ENCODE results near the gene TEPSIN.

The TEPSIN gene

DNA sequence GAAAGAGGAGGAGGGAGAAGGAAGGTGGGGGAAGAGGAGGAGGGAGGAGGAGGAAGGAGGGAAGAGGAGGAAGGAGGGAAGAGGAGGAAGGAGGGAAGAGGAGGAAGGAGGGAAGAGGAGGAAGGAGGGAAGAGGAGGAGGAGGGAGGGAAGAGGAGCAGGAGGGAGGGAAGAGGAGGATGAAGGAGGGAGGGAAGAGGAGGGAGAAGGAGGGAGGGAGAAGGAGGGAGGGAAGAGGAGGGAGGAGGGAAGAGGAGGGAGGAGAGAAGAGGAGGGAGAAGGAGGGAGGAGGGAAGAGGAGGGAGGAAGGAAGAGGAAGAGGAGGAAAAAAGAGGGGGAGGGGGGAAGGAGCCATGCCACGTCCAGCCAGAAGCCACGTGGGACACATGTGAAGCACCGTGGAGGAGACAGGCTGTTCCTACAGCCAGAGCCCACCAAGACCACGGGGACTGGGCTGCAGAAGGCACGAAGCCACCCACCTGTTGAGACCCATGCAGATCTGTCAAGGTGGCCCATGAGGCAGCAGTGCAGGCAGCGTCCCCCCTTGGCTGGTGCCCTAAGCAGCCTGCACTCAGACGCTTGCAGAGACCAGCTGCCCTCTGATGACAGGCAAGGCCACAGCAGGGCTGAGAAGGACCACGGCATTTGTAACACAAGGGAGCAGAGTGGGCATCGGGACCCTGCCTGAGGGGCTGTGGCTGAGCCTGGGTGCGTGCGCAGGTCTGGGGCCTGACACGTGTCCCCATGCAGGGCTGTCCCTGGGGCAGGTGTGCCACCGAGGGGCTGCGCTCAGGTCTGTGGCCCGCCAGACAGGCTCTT, 10.6 kb upstream of the TEPSIN start:
- DNase-seq (ENCODE audit: low spot score), result no peak

DNA sequence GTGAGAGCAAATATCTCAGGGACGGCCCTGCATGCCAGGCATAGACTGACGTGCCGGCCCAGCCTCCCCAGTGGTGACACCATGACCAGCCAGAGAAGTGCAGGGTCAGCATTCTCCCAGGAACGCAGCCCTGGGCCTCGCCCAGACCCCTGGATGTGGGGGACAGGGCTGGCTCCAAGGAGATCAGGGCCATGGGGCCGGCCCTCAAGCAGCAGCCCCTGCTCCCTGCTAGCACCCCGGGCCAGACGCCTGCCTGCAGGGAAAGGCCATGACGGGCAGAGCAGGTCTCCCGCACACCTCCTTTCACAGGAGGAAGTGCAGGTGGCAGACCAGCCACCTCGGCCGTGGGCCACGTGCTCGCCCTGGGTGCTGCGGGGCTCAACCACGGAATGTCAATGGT, 9.8 kb upstream of the TEPSIN start:
- DNase-seq (ENCODE audit: low spot score), result no peak

DNA sequence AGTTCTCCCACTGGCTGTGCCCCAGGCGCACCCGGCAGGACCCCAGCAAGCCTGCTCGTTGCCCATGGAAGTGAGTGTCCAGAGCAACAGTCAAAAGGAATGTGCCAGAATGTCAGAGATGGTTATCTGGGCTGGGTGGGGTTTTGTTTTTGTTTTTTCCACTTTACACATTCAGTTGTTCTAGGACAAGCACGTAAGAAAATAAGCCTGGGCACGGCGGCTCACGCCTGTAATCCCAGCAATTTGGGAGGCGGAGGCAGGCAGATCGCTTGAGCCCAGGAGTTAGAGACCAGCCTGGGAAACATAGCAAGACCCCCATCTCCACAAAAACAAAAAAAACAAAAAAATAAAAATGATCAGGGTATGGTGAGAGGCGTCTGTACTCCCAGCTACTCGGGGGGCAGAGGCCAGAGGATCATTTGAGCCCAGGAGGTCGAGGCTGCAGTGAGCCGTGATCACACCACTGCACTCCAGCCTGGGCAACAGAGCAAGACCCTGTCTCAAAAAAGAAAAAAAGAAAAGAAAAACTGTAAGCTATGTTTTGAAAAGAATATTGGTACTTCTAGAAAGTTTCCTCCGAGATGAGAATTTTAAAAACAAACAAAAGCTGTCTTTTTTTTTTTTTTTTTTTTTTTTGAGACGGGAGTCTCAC, 8.6 kb upstream of the TEPSIN start:
- no peak for DNase-seq (ENCODE audit: low spot score)

DNA sequence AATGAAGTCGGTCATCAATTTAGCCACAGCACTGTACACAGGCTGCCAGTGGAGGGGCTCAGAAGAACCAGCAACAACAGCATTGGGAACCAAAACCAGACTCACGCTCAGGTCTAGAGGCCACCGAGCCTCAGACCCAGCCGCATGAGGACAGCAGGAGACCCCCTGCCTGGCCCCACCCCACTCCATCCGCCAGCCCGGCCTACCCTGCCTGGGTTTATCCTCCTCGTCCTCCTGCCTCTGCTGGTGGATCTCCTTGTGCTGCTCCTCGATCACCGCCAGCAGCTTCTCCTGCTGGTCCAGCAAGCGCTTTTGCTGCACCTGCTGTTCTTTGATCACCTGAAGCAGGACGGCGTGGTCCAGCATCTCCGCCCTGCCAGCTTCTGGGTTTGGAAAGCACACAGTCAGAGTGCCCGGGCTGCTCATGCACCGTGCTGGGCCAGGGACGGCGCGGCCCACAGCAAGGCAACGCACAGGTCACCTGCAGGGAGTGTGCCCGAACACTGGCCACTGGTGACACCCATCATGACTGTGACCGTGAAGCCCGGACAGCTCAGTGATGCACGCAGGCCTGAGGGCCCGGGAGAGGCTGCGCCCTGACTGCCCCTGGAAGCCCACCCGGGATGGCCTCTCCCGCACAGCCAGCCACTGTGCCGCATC, 8.0 kb upstream of the TEPSIN start:
- no peak for DNase-seq (ENCODE audit: low spot score)

DNA sequence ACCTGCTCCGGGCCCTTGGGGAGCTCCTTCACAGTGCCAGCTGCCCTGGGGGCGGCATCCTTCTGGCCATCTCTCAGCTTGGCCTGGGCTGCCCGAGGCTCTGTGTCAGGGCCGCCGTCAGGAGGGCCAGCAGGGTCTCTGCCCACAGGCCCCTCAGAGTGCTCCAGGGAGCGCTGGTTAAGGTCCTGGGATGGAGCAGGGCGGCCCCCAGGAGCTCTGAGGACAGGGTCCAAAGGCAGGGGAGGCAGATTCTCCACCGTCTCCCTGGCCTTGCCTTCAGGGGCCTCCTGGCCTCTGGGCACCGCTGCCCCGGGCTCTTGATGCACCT, 7.5 kb upstream of the TEPSIN start:
- no peak for DNase-seq (ENCODE audit: low spot score)

DNA sequence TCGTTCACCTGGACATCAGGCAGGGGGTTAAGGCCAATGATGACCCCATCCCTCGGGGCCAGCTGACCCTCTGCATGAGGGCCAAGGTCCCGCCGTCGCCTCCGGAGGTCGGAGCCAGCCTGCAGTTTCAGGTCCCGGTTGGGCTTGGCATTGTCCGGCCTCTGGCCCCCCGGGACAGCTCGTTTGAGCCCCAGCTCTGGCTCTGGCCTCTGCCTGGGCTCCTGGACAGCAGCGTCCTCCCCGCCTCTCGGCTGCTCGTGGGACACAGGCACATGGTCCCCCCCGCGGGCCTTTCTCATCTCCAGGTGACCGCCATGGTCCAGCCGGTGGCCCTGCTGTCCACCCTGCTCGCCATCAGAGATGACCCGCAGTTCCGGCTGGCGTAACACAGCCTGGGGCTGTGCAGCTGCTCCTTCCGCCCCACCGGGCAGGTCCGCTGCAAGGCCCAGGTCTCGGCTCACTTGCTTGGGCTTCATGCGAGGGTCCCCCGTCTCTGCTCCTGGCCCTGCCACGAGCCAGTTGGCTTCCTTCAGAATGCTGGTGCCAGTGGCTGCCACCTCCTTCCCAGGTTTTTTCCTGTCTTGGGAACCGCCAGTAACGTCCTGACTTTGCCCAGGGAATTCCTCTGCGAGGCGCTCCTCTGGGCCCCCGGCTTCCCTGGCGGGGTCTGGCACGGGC, 6.9 kb upstream of the TEPSIN start:
- no peak for DNase-seq (ENCODE audit: low spot score)

DNA sequence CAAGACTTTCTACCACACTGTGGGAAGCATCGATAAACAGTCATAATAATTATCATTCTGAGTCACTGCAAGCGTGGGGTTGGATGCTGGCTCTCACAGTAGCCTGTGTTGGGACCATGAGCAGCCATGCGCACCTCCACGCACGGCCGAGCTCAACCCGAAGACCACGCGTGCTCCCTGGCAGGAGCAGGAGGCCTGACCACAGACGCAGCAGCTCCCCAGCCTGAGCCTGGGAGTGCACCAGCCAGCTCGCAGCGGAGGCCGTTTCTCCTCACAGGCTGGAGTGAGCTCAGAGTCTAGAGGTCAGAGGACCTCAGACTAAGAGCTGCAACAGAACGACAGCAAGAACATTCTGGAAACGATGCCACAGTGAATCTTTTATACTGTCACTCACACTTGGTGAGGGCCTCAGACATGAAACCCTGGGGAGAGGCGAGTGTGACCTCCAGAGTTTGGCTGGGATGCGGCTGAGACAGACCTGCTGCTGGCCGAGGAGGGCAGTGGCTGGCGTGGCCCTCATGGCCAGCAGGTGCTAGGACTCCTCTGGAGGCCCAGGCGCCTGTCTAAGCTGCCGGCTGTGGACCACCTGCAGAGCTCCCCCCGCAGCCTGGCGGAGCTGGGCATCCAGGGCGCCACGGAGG, 6.3 kb upstream of the TEPSIN start:
- no peak for DNase-seq (ENCODE audit: low spot score)

DNA sequence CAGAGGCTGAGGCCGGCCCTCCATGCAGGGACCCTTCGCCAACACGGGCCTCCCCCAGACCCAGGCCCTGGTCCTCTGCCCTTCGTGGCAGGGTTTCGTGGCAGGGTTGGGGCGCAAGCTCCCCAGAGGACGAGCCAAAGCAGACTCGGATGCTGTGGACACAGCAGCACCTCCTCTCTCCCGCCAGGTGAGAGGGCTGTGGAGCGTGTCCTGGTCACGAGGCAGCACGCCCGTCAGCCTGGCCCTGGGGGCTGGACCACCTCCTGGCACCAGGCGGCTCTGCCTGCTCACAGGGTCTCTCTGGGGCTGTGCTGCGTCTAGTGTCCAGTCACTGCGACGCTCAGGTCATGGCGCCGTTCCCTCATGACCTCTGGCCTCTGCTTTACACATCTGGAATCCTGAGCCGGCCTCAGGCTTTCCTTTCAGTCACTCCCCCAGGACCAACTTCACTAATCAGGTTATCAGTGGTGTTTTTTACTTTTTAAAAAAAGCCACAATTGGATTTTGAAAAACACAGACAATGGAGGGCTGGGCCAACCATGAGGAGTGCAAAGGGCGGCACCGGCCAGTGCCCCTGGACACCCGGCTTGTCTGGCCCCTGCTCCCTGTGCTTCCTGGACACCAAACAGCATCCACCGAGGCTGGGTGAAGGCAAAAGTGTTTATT, 5.6 kb upstream of the TEPSIN start:
- DNase-seq (ENCODE audit: low spot score), result no peak

DNA sequence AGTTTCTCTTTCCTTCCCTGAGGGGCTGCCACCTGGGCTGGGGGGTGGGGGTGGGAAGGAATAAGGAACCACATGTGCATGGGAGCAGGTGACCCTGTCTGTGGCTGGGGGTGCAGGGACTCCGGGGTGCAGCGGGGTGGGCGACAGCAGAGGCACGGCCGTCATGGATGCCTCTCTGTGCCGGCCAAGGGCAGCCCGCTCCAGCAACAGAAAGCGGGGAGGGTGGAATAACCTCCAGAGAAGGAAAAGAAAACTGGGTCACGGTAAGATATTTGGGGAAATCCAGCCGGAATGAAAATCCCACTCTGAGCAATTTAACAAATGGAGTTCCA, 4.4 kb upstream of the TEPSIN start:
- no peak for DNase-seq (ENCODE audit: low spot score)

DNA sequence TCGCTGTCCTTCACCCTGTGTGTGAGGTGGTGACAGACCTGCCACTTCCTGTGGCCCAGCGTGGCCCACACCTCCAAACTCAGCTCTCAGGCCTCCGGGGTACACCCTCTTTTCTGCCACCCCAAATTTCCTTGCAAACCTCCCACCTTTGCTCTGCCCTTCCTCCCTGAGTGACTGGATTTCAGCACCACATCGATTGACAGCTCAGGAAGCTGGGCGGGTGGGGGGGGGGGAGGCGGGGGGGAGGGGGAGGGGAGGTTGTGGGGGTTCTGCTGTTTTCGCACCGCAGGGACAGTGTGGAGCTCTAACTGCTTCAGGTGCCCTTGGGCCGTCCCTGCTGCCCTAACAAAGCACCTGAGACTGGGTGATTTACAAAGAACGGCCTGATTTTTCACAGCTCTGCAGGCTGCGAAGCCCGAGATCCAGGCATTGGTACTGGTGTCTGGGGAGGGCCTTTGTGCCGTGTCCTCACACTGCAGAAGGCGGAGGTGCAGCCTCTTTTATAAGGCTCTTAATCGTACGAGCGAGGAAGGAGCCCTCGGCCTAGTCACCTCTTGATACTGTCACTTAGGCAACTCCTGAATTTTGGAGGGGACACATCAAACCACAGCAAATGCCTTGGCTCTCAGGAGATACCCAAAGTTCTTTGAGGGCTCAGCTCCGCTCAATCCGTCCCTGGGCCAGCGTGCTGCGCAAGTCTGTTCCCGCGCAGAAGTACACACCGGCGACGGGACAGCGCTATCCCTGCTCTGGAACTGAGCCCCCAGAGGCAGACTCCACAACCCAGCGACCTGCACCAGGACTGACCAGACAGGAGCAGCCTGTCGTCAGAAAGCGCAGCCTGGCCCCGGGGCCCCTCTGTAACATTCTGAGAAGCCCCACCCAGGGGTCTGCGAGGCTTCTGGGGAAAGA, 3.8 kb upstream of the TEPSIN start:
- no peak for DNase-seq (ENCODE audit: low spot score)

DNA sequence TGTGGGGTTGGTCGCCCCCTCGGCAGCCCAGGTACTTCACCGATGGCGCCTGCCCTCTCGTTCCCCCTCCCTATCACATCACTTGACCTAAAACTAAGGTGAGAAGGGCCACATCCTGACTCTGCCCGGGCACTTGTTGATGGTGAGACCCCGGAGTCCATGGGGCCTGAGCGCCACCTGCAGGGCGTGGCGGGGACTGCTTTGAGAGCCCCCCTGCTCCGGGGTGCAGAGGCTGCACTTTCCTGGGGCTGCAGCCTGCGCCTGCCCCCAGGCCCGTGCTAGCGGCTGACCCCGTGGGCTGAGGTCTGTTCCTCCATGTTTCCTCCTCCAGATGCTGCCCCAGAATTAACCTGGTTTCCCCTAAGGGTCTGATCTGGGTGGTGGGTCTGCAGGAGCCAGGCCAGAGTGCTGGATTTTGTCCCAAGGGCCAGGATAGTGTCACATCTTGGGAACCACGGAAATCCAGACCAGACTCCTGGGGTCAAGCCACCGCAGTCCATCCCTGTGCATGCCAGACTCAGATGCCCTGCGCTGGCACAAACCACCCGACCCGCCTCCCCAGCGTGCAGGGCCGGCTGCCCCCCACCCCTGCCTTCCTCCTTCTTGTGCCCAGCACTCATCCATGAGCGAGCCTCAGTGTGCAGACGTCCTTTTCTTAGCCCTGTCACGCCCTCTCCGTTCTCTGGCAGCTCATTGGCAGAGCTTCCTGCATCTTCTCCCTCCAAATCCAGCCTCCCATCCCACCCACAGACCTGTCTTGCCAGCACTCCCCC, 3.0 kb upstream of the TEPSIN start:
- peak; percentile 48 for DNase-seq (ENCODE audit: low spot score)

DNA sequence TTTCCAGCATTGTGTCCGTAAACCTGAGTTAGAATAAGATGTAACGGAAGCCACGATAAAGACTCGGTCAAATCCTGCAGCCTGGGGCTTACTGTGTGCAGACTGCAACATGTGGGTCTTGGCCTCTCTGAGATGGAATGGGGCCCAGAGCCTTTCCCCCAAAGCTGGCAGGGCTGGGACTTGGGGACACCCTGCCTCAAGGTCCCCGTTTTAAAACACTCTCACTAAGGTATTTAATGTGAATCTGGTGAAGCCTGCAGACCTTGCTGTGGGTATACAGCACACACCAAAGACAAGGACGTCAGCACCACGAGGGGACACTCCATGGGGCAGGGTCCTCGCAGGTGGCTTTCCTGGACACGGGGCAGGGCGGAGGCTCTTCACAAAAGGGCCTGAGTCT, 2.3 kb upstream of the TEPSIN start:
- DNase-seq (ENCODE audit: low spot score), result no peak

DNA sequence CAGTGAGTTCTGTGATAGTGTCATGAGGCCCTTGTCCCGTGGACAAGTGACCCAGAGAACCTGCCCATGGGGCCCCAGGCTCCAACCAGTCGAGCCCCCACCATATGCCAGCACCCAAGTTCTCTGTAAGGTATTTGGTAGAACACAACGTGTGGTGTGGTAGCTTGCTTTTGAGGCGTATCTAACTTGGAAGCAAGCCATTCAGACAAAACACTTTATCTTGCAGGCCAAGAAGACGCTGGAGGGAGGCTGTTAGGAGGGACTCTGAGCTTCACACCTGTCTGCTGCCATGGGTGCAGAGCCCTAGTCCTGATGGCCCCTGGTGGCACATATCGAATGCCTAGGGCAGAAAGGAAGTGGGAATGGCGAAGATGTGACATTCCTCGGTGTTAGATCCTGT, 1.9 kb upstream of the TEPSIN start:
- DNase-seq (ENCODE audit: low spot score), result no peak

DNA sequence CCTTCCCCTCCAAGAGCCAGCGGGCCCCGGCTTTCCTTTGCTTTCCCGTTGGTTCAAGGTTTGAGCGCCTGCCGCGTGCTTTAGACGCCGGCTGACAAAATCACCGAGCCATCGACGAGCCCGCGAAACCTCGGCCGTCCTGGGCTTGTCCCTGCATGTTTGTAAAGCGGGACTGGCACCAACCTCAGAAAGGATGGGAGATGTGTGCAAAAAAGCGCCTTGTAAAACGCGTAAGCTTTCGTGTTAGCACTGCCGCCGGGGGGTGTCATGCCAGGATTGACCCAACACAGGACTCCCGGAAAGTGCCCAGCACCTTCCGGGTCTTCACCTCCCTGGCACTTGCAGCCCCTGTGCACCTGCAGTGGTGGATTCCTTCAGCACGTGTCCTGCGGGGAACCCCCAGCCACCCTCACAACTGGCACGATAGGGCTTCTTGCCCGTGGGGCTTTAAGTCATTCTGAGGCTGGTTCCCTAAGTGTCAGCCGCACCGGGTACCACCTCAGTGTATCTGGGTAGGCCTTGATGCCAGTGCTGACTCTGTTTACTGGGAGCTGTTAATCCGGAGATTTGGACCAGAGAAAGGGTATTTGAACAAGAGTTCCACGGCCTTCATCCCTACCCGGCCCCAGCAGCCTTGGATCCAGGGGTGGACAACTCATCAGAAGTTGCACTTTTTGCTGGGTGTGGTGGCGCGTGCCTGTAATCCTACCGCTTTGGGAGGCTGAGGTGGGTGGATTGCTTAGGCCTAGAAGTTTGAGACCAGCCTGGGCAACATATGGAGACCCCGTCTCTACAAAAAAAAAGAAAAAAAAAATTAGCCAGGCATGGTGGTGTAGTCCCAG, 1.1 kb upstream of the TEPSIN start:
- no peak for DNase-seq (ENCODE audit: low spot score)

DNA sequence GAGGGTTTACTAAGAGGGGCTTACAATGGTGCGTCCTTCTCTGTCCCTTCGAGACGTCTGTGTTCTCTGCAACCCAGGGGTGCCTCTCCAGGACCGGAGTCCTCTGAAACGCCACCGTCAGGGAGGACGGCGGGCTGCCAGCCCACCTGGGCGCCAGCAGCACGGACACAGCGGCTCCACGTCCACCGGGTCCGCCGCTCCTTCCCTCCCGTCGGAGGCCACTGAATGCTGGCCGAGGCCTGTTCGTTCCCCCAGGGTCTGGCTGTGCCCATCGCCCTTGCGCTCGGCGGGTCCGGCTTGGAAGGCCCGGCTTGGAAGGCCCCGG, 403 bp downstream of the TEPSIN start:
- no peak for DNase-seq (ENCODE audit: low spot score)

DNA sequence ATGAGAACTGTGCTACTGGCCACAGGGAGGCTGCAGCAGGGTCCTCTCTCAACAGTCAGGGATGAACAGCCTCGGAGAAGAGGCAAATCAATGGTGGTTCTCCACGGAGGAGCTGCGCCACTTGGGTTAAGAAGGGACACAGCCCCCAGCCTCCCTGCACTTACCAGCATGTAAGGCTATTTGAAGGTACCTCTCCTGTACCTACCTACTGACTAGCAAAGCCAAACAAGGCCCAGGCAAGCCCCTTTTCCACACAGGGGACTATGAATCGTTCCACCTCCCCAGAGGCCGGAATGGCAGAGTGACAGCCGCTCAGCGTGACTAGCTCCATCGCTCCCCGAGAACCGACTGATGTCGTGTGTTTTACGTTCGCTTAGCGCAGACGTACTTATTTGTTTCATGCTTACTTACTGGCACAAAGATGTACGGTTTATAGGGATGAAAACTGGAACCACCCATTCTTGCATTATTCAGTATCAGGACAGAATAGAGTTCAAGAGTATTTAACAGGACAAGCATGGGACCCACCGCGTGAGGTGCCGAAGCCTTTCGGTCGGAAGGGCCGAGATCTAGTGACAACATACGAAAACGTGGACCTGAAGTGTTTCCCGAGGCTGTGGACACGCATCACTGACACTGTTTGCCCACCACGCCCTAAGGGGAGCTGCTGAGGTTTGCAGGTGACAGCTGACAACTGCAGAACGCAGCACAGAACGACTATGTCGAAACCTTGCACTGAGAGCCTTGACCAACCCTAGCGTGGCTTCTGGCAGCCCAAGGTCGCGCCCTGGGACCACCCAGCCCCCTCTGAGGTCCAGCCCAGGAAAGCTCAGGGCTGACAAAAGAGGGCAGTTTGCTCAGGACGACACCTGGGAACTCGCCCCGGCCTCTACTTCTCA, 1.0 kb downstream of the TEPSIN start:
- no peak for DNase-seq (ENCODE audit: low spot score)

DNA sequence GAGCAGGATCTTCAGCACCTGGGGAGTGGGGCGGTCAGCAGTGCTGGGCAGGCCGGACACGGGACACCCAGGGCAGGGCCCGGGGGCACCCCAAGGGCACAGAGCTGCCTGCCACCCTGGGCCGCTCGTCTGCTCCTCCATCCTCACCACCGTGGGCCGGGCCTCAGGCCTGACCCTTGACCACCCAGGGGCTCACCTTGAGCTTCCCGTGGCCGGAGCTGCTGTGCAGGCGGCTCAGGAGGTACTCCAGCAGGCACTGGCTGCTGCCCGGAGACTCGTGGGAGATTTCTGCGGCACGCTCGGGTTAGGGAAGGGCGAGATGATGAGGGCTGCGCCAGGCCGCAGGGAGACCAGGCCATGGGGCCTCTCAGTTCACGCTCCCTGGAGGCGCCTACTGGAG, 2.1 kb downstream of the TEPSIN start:
- DNase-seq (ENCODE audit: low spot score), result no peak

Measured in SW480 (cell line).